GM12873 (cell line): Measurements from ENCODE around the gene RRP36.

ENCODE experiments used
- TF ChIP-seq, protein P1 (sequence below): IDR thresholded peaks from 2 replicates; pipeline ENCODE4 v1.5.1; 2012; ENCODE audit warnings: low read depth, mild to moderate bottlenecking, moderate library complexity, low read length, control low read depth; ENCODE audit not compliant: insufficient read depth; ENCODE audit errors: missing control alignments

RRP36 gene

GRCh38 chr6:43016943-43017334 is 4.5 kb upstream of the RRP36 start:
- TF ChIP-seq, protein P1, sequence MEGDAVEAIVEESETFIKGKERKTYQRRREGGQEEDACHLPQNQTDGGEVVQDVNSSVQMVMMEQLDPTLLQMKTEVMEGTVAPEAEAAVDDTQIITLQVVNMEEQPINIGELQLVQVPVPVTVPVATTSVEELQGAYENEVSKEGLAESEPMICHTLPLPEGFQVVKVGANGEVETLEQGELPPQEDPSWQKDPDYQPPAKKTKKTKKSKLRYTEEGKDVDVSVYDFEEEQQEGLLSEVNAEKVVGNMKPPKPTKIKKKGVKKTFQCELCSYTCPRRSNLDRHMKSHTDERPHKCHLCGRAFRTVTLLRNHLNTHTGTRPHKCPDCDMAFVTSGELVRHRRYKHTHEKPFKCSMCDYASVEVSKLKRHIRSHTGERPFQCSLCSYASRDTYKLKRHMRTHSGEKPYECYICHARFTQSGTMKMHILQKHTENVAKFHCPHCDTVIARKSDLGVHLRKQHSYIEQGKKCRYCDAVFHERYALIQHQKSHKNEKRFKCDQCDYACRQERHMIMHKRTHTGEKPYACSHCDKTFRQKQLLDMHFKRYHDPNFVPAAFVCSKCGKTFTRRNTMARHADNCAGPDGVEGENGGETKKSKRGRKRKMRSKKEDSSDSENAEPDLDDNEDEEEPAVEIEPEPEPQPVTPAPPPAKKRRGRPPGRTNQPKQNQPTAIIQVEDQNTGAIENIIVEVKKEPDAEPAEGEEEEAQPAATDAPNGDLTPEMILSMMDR, result no peak

GRCh38 chr6:43019152-43019551 is 2.3 kb upstream of the RRP36 start:
- TF ChIP-seq, protein P1, result no peak

GRCh38 chr6:43020052-43020705 is 1.2 kb upstream of the RRP36 start:
- TF ChIP-seq, protein P1, result no peak

GRCh38 chr6:43020847-43021246 is 576 bp upstream of the RRP36 start:
- TF ChIP-seq, protein P1, result no peak

GRCh38 chr6:43024436-43024835 is 3.0 kb downstream of the RRP36 start:
- TF ChIP-seq, protein P1, result no peak

- TF ChIP-seq, protein P1, result no peak
These were observed 4.9 kb downstream of the RRP36 start for GRCh38 chr6:43026365-43026764.

GRCh38 chr6:43029120-43029519 is 7.7 kb downstream of the RRP36 start:
- TF ChIP-seq, protein P1, result no peak
